GM21619 (cell line): ENCODE data around the gene MCL1.

ENCODE experiments used
- ATAC-seq: cut with Tn5 transposase; IDR thresholded peaks from one replicate; pipeline ENCODE4 v1.9.1; 2021; ENCODE audit not compliant: unreplicated experiment

Gene MCL1

DNA sequence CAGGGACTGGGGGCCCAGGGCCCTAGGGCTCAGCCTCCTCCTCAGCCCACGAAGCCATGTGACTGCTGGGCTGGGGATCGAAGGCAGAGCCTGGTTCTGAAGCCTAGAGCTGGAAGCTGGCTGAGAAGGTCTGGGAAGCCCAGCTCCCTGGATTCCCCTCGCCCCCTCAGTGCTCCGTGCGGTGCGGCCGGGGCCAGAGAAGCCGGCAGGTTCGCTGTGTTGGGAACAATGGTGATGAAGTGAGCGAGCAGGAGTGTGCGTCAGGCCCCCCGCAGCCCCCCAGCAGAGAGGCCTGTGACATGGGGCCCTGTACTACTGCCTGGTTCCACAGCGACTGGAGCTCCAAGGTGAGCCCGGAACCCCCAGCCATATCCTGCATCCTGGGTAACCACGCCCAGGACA lies 21.1 kb downstream of the MCL1 start:
- ATAC-seq, result no peak

DNA sequence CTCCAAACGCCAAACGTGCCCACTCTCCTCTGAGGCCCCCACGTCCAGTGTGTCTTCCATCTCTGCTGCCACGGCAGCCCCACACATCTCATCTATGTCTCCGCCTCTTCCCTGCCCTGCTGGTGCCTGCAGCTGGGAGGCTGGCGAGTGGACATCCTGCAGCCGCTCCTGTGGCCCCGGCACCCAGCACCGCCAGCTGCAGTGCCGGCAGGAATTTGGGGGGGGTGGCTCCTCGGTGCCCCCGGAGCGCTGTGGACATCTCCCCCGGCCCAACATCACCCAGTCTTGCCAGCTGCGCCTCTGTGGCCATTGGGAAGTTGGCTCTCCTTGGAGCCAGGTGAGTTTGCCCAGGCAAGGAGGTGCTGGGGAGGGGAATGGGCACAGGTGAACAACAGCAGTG lies 21.6 kb downstream of the MCL1 start:
- no peak for ATAC-seq

DNA sequence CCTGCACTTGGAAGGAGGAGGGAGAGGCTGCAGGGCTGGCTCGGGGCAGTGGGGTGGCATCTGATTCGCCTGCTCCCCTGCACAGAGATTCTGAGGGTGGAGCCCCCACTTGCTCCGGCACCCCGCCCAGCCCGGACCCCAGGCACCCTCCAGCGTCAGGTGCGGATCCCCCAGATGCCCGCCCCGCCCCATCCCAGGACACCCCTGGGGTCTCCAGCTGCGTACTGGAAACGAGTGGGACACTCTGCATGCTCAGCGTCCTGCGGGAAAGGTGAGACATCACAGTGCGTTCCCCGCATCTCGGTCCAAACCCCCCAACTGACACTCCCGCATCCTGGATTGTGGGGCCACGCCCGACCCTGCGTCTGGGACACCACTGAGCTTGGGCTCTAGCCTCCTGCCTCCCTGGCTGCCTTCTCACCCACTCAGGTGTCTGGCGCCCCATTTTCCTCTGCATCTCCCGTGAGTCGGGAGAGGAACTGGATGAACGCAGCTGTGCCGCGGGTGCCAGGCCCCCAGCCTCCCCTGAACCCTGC lies 22.3 kb downstream of the MCL1 start:
- no peak for ATAC-seq

DNA sequence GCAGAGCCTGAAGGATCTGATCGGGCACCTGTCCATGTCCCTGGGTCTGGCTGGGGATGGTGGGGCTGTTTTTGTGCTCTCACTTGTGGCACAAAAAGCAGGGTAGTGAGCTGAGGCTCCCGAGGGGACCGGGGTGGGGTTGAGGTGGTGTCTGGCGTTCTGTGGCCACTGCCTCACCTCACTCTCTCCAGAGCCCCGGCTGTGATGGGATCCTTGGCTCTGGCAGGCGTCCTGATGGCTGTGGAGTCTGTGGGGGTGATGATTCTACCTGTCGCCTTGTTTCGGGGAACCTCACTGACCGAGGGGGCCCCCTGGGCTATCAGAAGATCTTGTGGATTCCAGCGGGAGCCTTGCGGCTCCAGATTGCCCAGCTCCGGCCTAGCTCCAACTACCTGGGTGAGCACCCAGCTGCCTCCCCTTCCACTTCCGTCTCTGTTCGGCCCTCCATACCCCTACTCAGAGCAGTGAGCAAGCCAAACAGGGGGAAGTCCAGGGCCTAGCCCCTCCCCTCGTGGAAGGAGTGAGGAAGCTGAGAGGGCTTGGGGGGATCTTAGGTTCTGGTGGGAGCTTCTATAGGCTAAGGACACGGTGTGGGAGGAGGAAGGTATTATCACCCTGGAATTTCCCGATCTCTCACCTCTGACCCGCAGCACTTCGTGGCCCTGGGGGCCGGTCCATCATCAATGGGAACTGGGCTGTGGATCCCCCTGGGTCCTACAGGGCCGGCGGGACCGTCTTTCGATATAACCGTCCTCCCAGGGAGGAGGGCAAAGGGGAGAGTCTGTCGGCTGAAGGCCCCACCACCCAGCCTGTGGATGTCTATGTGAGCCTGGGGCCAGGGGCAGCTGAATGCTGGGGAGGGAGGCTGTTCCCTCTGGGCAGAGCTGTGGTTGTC lies 23.2 kb downstream of the MCL1 start:
- no peak for ATAC-seq

DNA sequence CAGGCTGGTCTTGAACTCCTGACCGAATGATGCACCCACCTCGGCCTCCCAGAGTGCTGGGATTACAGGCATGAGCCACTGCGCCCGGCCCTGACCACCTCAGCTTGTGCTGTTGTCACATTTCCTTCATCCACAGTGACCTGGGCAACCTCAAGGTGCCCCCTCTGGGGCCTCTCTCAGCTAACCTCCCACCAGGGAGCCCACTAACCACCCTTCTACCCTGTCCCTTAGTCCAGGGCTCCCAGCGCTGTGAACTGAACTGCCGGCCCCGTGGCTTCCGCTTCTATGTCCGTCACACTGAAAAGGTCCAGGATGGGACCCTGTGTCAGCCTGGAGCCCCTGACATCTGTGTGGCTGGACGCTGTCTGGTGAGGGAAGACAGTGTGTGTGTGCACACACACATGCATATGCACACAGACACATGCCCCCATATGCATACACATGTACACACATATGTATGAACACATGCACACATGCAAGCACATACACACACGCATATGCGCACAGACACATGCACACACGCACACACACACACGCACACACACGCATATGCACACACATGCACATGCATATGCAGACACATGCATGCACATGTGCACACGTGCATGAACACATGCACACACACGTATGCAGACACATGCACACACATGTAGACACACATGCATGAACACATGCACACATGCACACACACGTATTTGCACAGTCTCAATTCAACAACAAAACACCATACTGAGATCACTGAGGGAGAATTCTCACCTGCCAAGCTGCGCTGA lies 24.0 kb downstream of the MCL1 start:
- no peak for ATAC-seq

DNA sequence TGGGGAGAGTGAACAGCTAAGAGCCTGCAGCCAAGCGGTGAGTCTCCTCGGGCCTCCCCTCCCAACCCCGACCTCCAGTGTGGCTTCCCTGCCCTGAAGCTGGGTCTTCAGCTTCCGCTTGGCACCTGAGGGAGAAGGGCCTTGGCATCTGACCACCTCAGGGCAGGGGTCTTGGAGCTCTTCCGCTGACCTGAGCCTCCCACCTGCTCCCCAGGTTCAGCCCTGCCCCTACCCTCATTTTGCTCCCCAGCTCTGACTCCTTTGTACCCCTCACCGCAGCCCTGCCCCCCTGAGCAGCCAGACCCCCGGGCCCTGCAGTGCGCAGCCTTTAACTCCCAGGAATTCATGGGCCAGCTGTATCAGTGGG lies 25.3 kb downstream of the MCL1 start:
- no peak for ATAC-seq

DNA sequence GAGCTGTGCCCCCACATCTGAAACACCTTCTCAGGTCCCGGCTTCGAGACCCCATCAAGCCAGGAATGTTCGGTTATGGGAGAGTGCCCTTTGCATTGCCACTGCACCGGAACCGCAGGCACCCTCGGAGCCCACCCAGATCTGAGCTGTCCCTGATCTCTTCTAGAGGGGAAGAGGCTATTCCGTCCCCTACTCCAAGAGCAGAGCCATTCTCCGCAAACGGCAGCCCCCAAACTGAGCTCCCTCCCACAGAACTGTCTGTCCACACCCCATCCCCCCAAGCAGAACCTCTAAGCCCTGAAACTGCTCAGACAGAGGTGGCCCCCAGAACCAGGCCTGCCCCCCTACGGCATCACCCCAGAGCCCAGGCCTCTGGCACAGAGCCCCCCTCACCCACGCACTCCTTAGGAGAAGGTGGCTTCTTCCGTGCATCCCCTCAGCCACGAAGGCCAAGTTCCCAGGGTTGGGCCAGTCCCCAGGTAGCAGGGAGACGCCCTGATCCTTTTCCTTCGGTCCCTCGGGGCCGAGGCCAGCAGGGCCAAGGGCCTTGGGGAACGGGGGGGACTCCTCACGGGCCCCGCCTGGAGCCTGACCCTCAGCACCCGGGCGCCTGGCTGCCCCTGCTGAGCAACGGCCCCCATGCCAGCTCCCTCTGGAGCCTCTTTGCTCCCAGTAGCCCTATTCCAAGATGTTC lies 25.9 kb downstream of the MCL1 start:
- ATAC-seq, result no peak

DNA sequence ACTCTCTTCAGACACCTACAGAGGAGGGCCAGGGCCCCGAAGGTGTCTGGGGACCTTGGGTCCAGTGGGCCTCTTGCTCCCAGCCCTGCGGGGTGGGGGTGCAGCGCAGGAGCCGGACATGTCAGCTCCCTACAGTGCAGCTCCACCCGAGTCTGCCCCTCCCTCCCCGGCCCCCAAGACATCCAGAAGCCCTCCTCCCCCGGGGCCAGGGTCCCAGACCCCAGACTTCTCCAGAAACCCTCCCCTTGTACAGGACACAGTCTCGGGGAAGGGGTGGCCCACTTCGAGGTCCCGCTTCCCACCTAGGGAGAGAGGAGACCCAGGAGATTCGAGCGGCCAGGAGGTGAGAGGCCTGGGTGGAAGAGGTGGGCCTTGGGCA lies 26.5 kb downstream of the MCL1 start:
- no peak for ATAC-seq

DNA sequence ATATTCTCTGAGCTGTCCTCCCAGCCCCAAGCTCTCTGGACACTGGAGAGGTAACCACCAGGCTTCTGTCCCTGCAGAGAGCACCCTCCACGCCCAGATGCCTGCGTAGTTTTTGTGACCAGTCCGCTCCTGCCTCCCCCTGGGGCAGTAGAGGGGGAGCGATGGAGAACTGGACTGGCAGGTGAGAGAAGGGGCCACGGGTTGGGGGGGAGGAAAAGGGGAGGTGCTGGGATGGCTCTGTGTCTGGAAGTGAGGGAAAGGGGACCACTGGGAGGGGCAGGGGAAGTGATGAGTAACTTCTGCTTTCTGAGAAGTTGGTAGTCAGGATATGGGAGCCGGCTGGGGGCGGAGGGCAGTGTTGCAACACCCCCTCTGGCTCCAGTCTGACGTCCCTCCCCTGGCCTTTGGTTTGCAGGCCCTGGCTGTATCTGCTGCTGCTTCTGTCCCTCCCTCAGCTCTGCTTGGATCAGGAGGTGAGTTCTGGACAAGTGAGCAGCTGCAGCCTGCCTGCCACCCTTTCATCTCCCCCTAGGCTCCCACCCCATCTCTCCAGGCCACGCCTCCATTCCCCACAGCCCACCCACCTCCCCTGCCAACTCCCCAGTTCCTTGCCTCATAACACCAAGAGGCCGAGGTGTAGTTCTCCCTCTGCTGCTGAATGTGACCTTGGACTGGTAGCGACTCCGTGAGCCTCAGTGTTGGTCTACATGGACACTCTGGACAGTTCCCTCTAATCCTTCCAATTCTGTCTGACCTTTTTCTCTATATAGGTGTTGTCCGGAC lies 27.1 kb downstream of the MCL1 start:
- no peak for ATAC-seq

DNA sequence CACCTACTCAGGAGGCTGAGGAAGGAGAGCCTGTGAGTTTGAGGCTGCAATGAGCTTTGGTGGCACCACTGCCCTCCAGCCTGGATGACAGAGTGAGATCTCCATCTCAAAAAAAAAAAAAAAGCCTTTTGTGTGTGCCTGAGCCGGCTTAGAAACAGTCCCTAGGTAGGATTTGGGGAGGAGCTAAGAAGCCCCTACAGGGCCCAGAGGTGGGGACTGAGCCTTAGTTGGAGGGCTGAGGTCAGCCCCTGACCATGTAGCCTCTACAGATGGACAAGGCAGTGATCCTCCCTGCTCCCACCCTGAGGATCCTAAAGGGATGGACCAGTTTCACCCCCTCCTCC lies 27.7 kb downstream of the MCL1 start:
- ATAC-seq, result no peak

DNA sequence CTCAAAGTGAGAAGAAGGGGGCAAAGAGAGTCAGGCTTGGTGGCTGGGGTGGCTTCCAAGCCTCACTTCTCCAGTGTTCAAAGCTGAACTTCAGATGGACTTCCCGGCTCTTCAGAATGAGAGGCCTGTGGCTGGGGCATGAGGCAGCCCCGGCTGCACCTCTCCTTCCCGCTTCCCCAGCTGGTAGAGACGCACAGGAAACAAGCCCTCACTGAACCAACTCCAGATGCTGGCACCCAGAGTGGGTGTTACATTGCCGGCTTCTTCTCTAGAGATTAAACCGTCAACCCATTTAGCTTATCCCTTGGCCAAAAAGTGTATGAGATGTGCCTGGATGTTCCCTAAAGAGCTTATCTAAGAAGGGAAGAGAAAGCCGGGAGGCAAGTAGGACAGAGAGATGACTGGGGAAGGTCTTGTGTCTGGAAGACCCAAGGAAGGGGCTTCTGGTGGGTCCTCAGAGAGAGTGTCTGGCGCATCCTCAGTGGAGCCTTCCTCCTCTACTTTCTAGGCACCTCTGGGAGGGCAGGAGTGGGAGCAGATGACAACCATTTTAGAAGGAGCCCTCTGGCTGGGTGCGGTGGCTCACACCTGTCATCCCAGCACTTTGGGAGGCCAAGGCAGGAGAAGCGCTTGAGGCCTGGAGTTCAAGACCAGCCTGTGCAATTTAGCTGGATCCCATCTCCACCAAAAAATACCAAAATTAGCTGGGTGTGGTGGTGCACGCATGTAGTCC lies 28.2 kb downstream of the MCL1 start:
- no peak for ATAC-seq

DNA sequence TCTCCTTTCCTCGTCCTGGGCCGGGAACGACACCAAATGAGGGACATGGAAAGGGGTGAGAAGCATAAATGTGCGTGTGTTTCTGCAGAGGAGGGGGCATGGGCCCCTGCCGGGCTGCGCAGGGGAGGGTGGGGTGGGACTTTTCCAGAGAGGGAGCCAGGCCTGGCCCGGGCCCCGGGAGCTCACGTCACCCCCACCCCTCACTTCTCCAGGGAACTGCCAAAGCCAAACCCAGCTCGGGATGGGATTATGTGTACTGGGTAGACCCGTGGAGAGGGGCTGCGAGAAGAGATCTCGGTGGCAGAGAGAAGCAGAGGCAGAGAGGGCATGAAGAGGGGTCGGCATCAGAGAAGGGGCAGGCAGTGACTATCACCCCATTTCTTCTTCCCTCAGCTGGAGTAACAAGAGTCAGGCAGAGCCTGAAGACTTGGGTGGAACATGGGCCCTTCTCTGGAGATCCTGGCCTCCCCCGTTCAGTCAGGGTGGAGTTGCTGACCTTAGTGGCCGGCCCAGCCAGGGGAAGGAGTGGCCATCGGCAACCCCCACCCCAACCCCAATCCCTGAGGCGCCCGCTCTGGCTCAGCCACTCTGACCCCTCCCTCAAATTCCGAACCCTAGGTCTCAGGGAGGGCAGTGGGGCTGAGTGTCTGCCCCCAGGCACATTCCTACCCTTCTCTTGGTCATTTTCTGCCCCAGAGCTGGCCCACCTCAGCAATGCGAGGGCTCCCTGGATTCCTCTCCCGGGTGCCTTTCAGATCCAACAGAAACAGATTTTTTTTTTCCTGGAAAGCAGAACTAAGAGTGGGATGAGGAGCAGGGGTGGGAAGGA lies 29.0 kb downstream of the MCL1 start:
- no peak for ATAC-seq

DNA sequence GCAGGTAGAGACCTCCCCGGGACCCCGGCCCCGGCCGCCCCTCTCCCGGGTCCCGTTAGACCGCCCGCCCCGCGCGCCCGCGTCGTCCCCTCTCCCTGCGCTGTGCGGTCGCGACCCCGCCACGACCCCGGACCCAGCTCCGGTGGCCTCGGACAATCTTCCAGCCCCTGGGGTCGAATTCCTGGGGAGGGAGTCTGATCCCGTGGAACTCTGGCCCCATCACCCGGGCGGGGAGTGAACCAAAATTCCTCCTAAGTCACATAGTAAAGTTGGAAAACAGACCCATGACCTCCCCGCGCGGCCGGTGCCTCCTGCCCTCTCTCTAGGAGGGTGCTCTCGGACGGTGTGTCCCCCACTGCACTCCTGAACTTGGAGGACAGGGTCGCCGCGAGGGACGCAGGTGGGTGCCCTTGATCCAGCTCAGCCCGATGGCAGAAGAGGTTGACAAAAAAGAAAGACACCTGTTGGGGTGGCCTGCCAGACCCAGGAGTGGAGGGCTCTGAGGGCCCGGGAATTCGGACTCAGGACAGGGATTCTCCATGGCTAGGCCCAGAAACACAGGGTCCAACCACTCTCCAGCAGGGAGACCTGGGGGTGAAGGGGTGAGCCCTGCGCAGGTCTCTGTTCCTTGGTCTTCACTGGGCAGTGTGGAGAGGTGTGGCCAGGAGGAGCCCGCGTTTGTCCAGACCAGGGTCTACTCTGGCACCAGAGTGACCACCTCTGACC lies 29.8 kb downstream of the MCL1 start:
- ATAC-seq, result no peak

DNA sequence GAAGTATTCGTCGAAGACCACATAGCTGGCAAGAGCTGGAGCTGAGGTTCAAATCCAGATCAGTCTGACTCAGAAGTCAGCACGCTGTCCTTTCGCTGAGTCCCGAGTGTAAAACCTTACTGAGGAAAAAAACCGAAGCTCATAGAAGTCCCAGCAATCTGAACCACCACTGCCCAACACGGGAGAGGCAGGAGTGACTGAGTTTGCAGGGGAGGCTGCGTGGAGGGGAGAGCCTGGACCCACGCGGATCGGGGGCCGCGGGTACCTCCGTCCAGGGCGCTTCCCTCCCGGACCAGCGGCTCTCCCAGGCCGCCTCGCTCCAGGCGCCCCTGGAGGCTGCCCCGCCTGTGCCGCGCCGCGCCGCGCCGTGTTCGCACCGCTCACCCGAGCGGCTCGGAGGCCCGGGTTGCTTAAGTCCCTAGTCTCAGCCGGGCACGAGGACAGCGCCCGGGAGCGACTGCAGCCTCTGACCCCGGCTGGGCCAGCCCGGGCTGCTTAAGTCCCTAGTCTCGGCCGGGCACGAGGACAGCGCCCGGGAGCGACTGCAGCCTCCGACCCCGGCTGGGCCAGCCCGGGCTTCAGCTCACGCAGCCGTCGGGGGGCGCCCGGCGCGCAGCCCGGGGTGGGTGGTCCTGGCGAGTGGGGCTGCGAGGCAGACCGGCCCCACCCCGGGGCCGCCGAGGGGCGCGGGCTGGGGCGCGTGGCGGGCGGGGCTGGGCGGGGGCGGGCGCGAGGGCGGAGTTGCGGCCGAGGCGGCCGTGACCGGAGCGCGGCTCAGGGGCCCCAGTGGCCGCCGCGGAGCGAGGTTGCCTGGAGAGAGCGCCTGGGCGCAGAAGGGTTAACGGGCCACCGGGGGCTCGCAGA lies 30.5 kb downstream of the MCL1 start, which contains the start of gene ADAMTSL4:
TSS of gene ADAMTSL4 (plus strand) at position 777 of the 864 bp plus-strand sequence. CDS start 2,881 bp downstream, outside the sequence.
- no peak for ATAC-seq

DNA sequence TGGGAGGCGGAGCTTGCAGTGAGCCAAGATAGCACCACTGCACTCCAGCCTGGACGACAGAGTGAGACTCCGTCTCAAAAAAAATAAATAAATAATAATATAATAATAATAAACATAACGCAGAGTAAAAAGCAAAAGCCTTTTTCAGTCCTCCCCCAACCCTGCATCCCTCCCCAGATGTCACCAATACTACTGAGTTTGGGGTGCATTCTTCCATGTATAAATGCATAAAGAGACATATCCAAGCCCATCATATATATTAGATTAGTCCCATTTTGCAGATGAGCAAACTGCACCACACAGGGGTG lies 31.1 kb downstream of the MCL1 start:
- no peak for ATAC-seq

DNA sequence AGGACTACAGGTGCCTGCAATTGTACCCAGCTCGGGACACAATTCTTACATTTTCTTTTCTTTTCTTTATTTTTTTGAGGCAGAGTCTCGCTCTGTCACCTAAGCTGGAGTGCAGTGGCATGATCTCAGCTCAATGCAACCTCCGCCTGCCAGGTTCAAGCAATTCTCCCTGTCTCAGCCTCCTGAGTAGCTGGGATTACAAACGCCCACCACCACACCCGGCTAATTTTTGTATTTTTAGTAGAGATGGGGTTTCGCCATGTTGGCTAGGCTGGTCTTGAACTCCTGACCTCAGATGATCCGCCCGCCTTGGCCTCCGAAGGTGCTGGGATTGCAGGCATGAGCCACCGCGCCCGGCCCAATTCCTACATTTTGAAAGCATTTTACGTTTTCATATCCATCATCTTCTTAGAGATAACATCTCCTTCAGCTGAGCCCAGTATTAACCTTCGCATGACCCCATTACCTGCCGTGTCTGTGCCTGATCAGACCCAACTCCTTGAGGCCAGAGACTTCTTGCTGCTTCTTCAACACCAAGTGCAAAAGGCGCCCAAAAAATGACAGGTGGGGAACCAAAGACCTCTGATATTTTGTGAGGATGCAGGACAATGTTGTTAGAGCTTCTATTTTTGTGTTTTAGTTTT lies 33.0 kb downstream of the MCL1 start:
- ATAC-seq, result no peak

DNA sequence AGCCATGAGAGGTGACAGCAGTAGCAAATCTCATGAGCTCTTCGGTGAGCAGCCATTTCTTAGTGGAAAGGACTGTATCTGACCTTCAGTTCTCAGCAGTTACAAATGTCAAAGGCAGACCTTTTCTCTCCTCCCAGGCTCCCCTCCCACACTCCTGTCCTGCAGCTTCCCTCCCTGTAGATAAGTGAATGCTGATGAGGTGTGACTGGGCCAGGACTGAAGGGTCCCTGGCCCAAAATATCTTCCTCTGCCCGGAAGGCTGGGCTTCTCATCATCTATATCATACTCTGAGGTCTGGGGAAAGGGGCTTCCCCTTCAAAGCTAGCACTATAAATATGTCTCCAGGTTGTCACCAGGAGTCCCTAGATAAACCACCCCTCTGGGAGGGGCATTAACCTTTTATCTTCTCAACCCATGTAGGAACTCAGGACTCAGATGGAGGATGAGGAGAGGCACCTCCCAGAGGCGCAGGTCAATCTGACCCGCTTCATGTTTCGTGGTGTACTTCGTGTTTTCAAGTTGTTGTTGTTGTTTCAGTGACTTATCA lies 33.9 kb downstream of the MCL1 start:
- ATAC-seq, result no peak
